H1 (cell line): ENCODE data around the gene AGTR1. TPM values are rescaled to one million over a fixed set of nuclear protein-coding genes. Genes with fewer than 3 reads are reported as not detected.

ENCODE experiments used
- CTCF ChIA-PET: fragments of 300-600 bp; sonication (Branson Sonifier 250); formaldehyde crosslinking; loops from one replicate; lab custom pipeline; 2021; ENCODE audit not compliant: partially characterized antibody; lab: Charles Lee
- POLR2A ChIA-PET: fragments of 300-600 bp; sonication (Branson Sonifier 250); formaldehyde crosslinking; loops from one replicate; lab custom pipeline; 2021; ENCODE audit warnings: inconsistent platforms; ENCODE audit not compliant: partially characterized antibody; lab: Charles Lee
- DNase-seq, 2 experiments: peaks; one replicate each; pipeline versions ENCODE4 v3.0.0 to v3.0.0-alpha.2; 2010 to 2022; ENCODE audit warnings: low spot score in 2 of 2, low read depth in 1 of 2, mixed read lengths in 1 of 2
- FAIRE-seq: peaks from 2 replicates; lab custom pipeline; 2011; peaks lifted over from hg19 to GRCh38; lab: Jason Lieb, UNC
- H2AFZ ChIP-seq: 2 replicates; pipeline ENCODE4 v1.8.1; 2012; ENCODE audit warnings: low read length, inconsistent platforms
- H2AK5ac ChIP-seq: 2 replicates; pipeline ENCODE4 v1.6.1; 2013; ENCODE audit warnings: low read depth, low read length
- H2BK120ac ChIP-seq: replicated peaks from 2 replicates; pipeline ENCODE3; 2013; ENCODE audit warnings: low read depth, low read length, inconsistent platforms
- H2BK12ac ChIP-seq: 2 replicates; pipeline ENCODE4 v1.6.1; 2013; ENCODE audit warnings: low read depth, low read length
- H2BK15ac ChIP-seq: 2 replicates; pipeline ENCODE4 v1.6.1; 2013; ENCODE audit warnings: low read length
- H2BK20ac ChIP-seq: 2 replicates; pipeline ENCODE4 v1.6.1; 2013; ENCODE audit warnings: low read length
- H2BK5ac ChIP-seq: 2 replicates; pipeline ENCODE4 v1.6.1; 2013; ENCODE audit warnings: low read depth, low read length
- H3K14ac ChIP-seq: 2 replicates; pipeline ENCODE4 v1.6.1; 2013; ENCODE audit warnings: inconsistent platforms; ENCODE audit not compliant: insufficient read length
- H3K18ac ChIP-seq: 2 replicates; pipeline ENCODE4 v1.6.1; 2013; ENCODE audit warnings: low read length; ENCODE audit errors: extremely low read depth
- H3K23ac ChIP-seq: 2 replicates; pipeline ENCODE4 v1.6.1; 2013; ENCODE audit warnings: inconsistent platforms; ENCODE audit not compliant: insufficient read length
- H3K23me2 ChIP-seq: 2 replicates; pipeline ENCODE4 v1.6.1; 2013; ENCODE audit warnings: low read depth, low read length
- H3K27ac ChIP-seq: 2 replicates; pipeline ENCODE4 v1.6.1; 2011; ENCODE audit warnings: low read depth, low read length, inconsistent platforms
- H3K27me3 ChIP-seq, 4 experiments: replicated peaks in 1 of 4; 1 replicate in 1 of 4; 2 replicates in 3 of 4; pipeline versions ENCODE4 v1.6.1 to v1.8.1; 2011 to 2013; ENCODE audit warnings: low read length in 3 of 4, mild to moderate bottlenecking in 3 of 4, inconsistent platforms in 2 of 4, mixed read lengths in 2 of 4, moderate library complexity in 1 of 4; ENCODE audit not compliant: control insufficient read depth in 3 of 4, insufficient read depth in 3 of 4; ENCODE audit errors: extremely low read depth in 1 of 4
- H3K36me3 ChIP-seq, 4 experiments: 2 replicates each; pipeline versions ENCODE4 v1.6.1 to v1.8.1; 2011 to 2013; ENCODE audit warnings: mild to moderate bottlenecking in 4 of 4, low read length in 3 of 4, moderate library complexity in 2 of 4, control low read depth in 1 of 4, inconsistent platforms in 1 of 4; ENCODE audit not compliant: insufficient read depth in 4 of 4, control insufficient read depth in 2 of 4
- H3K4ac ChIP-seq: replicated peaks from 2 replicates; pipeline ENCODE3; 2013; ENCODE audit warnings: low read length, low read depth, mixed read lengths, inconsistent platforms; ENCODE audit not compliant: insufficient read length
- H3K4me1 ChIP-seq, 4 experiments: replicated peaks in 1 of 4; 1 replicate in 1 of 4; 2 replicates in 3 of 4; pipeline versions ENCODE4 v1.6.1 to v1.8.1; 2011 to 2013; ENCODE audit warnings: low read length in 3 of 4, inconsistent platforms in 2 of 4, mixed read lengths in 1 of 4; ENCODE audit not compliant: insufficient read depth in 4 of 4, control insufficient read depth in 3 of 4
- H3K4me2 ChIP-seq, 2 experiments: 2 replicates each; pipeline versions ENCODE4 v1.6.1 to v1.8.1; 2011 to 2013; ENCODE audit warnings: low read depth in 2 of 2, low read length in 2 of 2, control low read depth in 1 of 2, inconsistent platforms in 1 of 2, mild to moderate bottlenecking in 1 of 2; ENCODE audit not compliant: insufficient read depth in 1 of 2
- H3K4me3 ChIP-seq, 4 experiments: fragments of 200-600, 300-600 bp in 1 of 4; sonication (generic), shearing (Covaris generic), sonication (Bioruptor Twin) in 1 of 4; 2 replicates each; pipeline versions ENCODE4 v1.5.1 to v1.8.1; 2011 to 2016; ENCODE audit warnings: low read length in 4 of 4, low read depth in 3 of 4, control low read depth in 2 of 4, inconsistent platforms in 2 of 4, mild to moderate bottlenecking in 2 of 4, mixed read lengths in 1 of 4, moderate library complexity in 1 of 4; ENCODE audit not compliant: insufficient read depth in 2 of 4; ENCODE audit errors: extremely low read depth in 1 of 4
- H3K56ac ChIP-seq: replicated peaks from 2 replicates; pipeline ENCODE3; 2013; ENCODE audit warnings: low read depth, mild to moderate bottlenecking, mixed read lengths, low read length, inconsistent platforms; ENCODE audit not compliant: insufficient read length
- H3K79me1 ChIP-seq: 2 replicates; pipeline ENCODE4 v1.6.1; 2013; ENCODE audit warnings: low read depth, low read length, control low read depth
- H3K79me2 ChIP-seq, 2 experiments: 2 replicates each; pipeline versions ENCODE4 v1.6.1 to v1.8.1; 2012 to 2013; ENCODE audit warnings: low read length in 2 of 2, mild to moderate bottlenecking in 2 of 2, inconsistent platforms in 1 of 2; ENCODE audit not compliant: insufficient read depth in 2 of 2, control insufficient read depth in 1 of 2
- H3K9ac ChIP-seq, 4 experiments: replicated peaks in 1 of 4; 1 replicate in 1 of 4; 2 replicates in 3 of 4; pipeline versions ENCODE4 v1.6.1 to v1.8.1; 2011 to 2013; ENCODE audit warnings: low read depth in 3 of 4, low read length in 3 of 4, control low read depth in 2 of 4, mild to moderate bottlenecking in 2 of 4, moderate library complexity in 2 of 4, inconsistent platforms in 1 of 4; ENCODE audit errors: extremely low read depth in 1 of 4
- H3K9me3 ChIP-seq, 2 experiments: 2 replicates each; pipeline versions ENCODE4 v1.6.1 to v1.8.1; 2012 to 2013; ENCODE audit warnings: mild to moderate bottlenecking in 2 of 2, moderate library complexity in 2 of 2, control low read depth in 1 of 2, inconsistent platforms in 1 of 2, low read depth in 1 of 2, low read length in 1 of 2, mixed read lengths in 1 of 2; ENCODE audit not compliant: insufficient read depth in 2 of 2
- H4K20me1 ChIP-seq, 2 experiments: replicated peaks in 1 of 2; 2 replicates each; pipeline versions ENCODE3 to v1.8.1; 2011 to 2013; ENCODE audit warnings: inconsistent platforms in 2 of 2, low read length in 2 of 2, mild to moderate bottlenecking in 1 of 2; ENCODE audit not compliant: insufficient read depth in 2 of 2, control insufficient read depth in 1 of 2
- H4K5ac ChIP-seq: 2 replicates; pipeline ENCODE4 v1.6.1; 2013; ENCODE audit warnings: low read length, low read depth, mixed read lengths, inconsistent platforms; ENCODE audit not compliant: insufficient read length
- H4K8ac ChIP-seq: 2 replicates; pipeline ENCODE4 v1.8.0; 2013; ENCODE audit warnings: mild to moderate bottlenecking, moderate library complexity, low read length, inconsistent platforms; ENCODE audit not compliant: insufficient read depth; ENCODE audit errors: extremely low read depth
- H4K91ac ChIP-seq: replicated peaks from 2 replicates; pipeline ENCODE3; 2013; ENCODE audit warnings: low read length, mixed read lengths, inconsistent platforms; ENCODE audit not compliant: insufficient read length
- BRCA1 ChIP-seq: IDR thresholded peaks from 2 replicates; pipeline ENCODE4 v1.6.1; 2012; ENCODE audit warnings: low read depth, low read length, improper control_type of control experiment
- CBX5 ChIP-seq: fragments of 300-800, 300-1000 bp; sonication (generic); IDR thresholded peaks from 2 replicates; pipeline ENCODE4 v1.7.1; 2016; ENCODE audit warnings: antibody characterized with exemption, low read length, low read depth
- CHD1 ChIP-seq: IDR thresholded peaks from 2 replicates; pipeline ENCODE4 v1.6.1; 2012; ENCODE audit warnings: low read depth, low read length, improper control_type of control experiment
- EZH2 ChIP-seq: fragments of 200-600 bp; sonication (generic); IDR thresholded peaks from 2 replicates; pipeline ENCODE4 v1.7.1; 2012; ENCODE audit warnings: low read depth, mild to moderate bottlenecking, moderate library complexity, low read length, inconsistent platforms; ENCODE audit not compliant: severe bottlenecking
- HDAC6 ChIP-seq: IDR thresholded peaks from one replicate; pipeline ENCODE4 v1.7.1; 2012; ENCODE audit warnings: low read depth, mild to moderate bottlenecking, inconsistent platforms, low read length, moderate library complexity
- JUN ChIP-seq: IDR thresholded peaks from 2 replicates; pipeline ENCODE4 v1.6.1; 2011; ENCODE audit warnings: low read depth, mild to moderate bottlenecking, improper control_type of control experiment, low read length
- NANOG ChIP-seq: IDR thresholded peaks from 2 replicates; pipeline ENCODE4 v1.6.1; 2011; ENCODE audit warnings: low read length, low read depth, mild to moderate bottlenecking, inconsistent platforms; ENCODE audit not compliant: insufficient read depth, poor library complexity, severe bottlenecking
- TAF7 ChIP-seq: optimal IDR thresholded peaks from 2 replicates; pipeline ENCODE3; 2011; ENCODE audit warnings: low read depth, mild to moderate bottlenecking, inconsistent platforms, low read length, moderate library complexity, borderline replicate concordance
- TCF12 ChIP-seq: IDR thresholded peaks from 2 replicates; pipeline ENCODE4 v1.6.1; 2011; ENCODE audit warnings: low read depth, mild to moderate bottlenecking, low read length
- WGBS, 2 experiments: shearing (Covaris generic) in 1 of 2; methylation state at CpG; one replicate each; pipeline versions ENCODE4 v1.1.6 to v1.1.7; 2013 to 2015; ENCODE audit warnings: low lambda C conversion rate in 2 of 2, mixed read lengths in 2 of 2, inconsistent platforms in 1 of 2, low coverage in 1 of 2, missing lambda C conversion rate in 1 of 2; ENCODE audit not compliant: insufficient replicate concordance in 2 of 2, insufficient coverage in 1 of 2, insufficient read length in 1 of 2; ENCODE audit errors: extremely low coverage in 1 of 2, missing lambda C conversion rate in 1 of 2; 5-methylcytosine and 5-hydroxymethylcytosine counted together
- polyA plus RNA-seq, 7 experiments: library from polyadenylated mRNA; depleted of rRNA in 3 of 7; stranded (reverse) in 5 of 7; unstranded in 2 of 7; fragments of >200 nt in 5 of 7; fragments of 200-250 nt in 2 of 7; gene quantifications; 1 replicate in 5 of 7; 2 replicates in 1 of 7; 4 replicates in 1 of 7; pipeline versions ENCODE4 v1.2.1 to v1.2.3, GENCODE V29; 2011 to 2013; ENCODE audit warnings: missing spikeins in 2 of 7, mixed read lengths in 2 of 7
- total RNA-seq: library from RNA; stranded (reverse); fragmentation: NEBNext Ultra II Directional; extraction: Animal tissue kit (Norgen Biotek cat#: 25700); gene quantifications from 2 replicates; pipeline ENCODE4 v1.2.1, GENCODE V29; 2021

The AGTR1 gene
- total and polyA plus RNA-seq, 2 of the 8 experiments (the other 6 are each of a cell fraction or from before 2014, with no cell fraction given) = 0.03 TPM; not detected in 1

- Histone ChIP-seq H2BK15ac (no peak overlapping the region), H3K14ac (no peak overlapping the region), H3K4me1 (no peaks in the 10 kb centered on the region), H3K27me3 (no peaks in the 10 kb centered on the region), H3K79me2 (no peaks in the 10 kb centered on the region), H4K91ac (no peak overlapping the region), H2AK5ac (no peak overlapping the region), H4K5ac (no peak overlapping the region), H3K18ac (no peak overlapping the region), H2BK5ac (no peak overlapping the region), H2BK120ac (no peak overlapping the region)
- ChIA-PET POLR2A (no interaction called here), CTCF (no interaction called here)
- no peak for FAIRE-seq
- TF ChIP-seq CBX5 (no peak), BRCA1 (no peak), HDAC6 (no peak), JUN (no peak), NANOG (no peak), CHD1 (no peak), TCF12 (no peak), TAF7 (no peak), EZH2 (no peak)
- TF ChIP-seq, all 59 proteins: peak for 0
- Histone ChIP-seq H2BK12ac (no peak overlapping the region), H2AFZ (no peak overlapping the region; the same call in 1 of the 2 replicates), H3K4me3 (no peak overlapping the region), H3K4ac (no peak overlapping the region), H3K23ac (no peak overlapping the region), H4K20me1 (no peaks in the 10 kb centered on the region), H3K23me2 (no peaks in the 10 kb centered on the region), H3K79me1 (no peaks in the 10 kb centered on the region), H2BK20ac (no peak overlapping the region), H4K8ac (no peak overlapping the region), H3K27ac (no peak overlapping the region), H3K56ac (no peak overlapping the region), H3K9me3 (no peaks in the 10 kb centered on the region), H3K9ac (no peak overlapping the region), H3K36me3 (no peaks in the 10 kb centered on the region), H3K4me2 (no peak overlapping the region)
- 95% methylated on average over 3 of the region's 3 CpGs; no CpG with 5 or more reads in 1 of the 2 experiments for WGBS, 2 experiments
- no peak for DNase-seq
Measured at GRCh38 chr3:148682997-148683396, 14.7 kb upstream of the AGTR1 start.
